CD4-positive, alpha-beta memory T cell (primary cell): ENCODE measurements around the gene TDRD12. TPM values are rescaled to one million over a fixed set of nuclear protein-coding genes. Genes with fewer than 3 reads are reported as not detected.

Source experiments
- CTCF ChIA-PET: fragments of 350-600 bp; sonication (Branson Sonifier 250); formaldehyde crosslinking; loops from one replicate; lab custom pipeline; 2021; ENCODE audit warnings: inconsistent platforms; ENCODE audit not compliant: partially characterized antibody; lab: Charles Lee
- POLR2A ChIA-PET: fragments of 350-600 bp; sonication (Branson Sonifier 250); formaldehyde crosslinking; loops from one replicate; lab custom pipeline; 2021; ENCODE audit not compliant: partially characterized antibody; lab: Charles Lee
- DNase-seq, 5 donors: peaks; one replicate each; pipeline versions ENCODE4 v3.0.0 to v3.0.0-alpha.2; 2020 to 2022; ENCODE audit warnings: mixed read lengths in 1 of 5
- H3K27ac ChIP-seq: one replicate; pipeline ENCODE4 v1.7.0; 2013; ENCODE audit warnings: low read depth, low read length
- H3K27me3 ChIP-seq: 2 replicates; pipeline ENCODE4 v1.7.0; 2013; ENCODE audit warnings: mild to moderate bottlenecking, low read length, moderate library complexity; ENCODE audit not compliant: insufficient read depth
- H3K36me3 ChIP-seq: 2 replicates; pipeline ENCODE4 v1.7.0; 2013; ENCODE audit warnings: mild to moderate bottlenecking, low read length, moderate library complexity; ENCODE audit not compliant: insufficient read depth
- H3K4me1 ChIP-seq: 2 replicates; pipeline ENCODE4 v1.7.0; 2013; ENCODE audit warnings: mild to moderate bottlenecking, low read length, moderate library complexity; ENCODE audit not compliant: insufficient read depth
- H3K4me3 ChIP-seq, 2 donors: one replicate each; pipeline ENCODE4 v1.7.0; 2013; ENCODE audit warnings: low read length in 2 of 2, mild to moderate bottlenecking in 1 of 2
- H3K9me3 ChIP-seq, 2 donors: one replicate each; pipeline ENCODE4 v1.7.0; 2013; ENCODE audit warnings: low read length in 2 of 2, control low read depth in 1 of 2; ENCODE audit not compliant: control insufficient read depth in 1 of 2
- H3K27ac Mint-ChIP-seq, 7 donors: one replicate each; pipeline ENCODE4 v1.8.0; 2020 to 2021; ENCODE audit warnings: mixed read lengths in 7 of 7, mild to moderate bottlenecking in 6 of 7, inconsistent platforms in 3 of 7, moderate library complexity in 3 of 7
- H3K27me3 Mint-ChIP-seq, 2 donors: one replicate each; pipeline ENCODE4 v1.8.0; 2020 to 2021; ENCODE audit warnings: mixed read lengths in 2 of 2
- H3K36me3 Mint-ChIP-seq, 2 donors: one replicate each; pipeline ENCODE4 v1.8.0; 2020 to 2021; ENCODE audit warnings: mixed read lengths in 2 of 2, inconsistent platforms in 1 of 2, mild to moderate bottlenecking in 1 of 2
- H3K4me1 Mint-ChIP-seq, 4 donors: one replicate each; pipeline ENCODE4 v1.8.0; 2020 to 2021; ENCODE audit warnings: mixed read lengths in 4 of 4, mild to moderate bottlenecking in 1 of 4
- H3K4me3 Mint-ChIP-seq, 8 donors: one replicate each; pipeline ENCODE4 v1.8.0; 2020 to 2021; ENCODE audit warnings: mixed read lengths in 8 of 8, mild to moderate bottlenecking in 7 of 8, moderate library complexity in 6 of 8, inconsistent platforms in 3 of 8
- H3K9me3 Mint-ChIP-seq, 8 donors: one replicate each; pipeline ENCODE4 v1.8.0; 2020 to 2021; ENCODE audit warnings: mixed read lengths in 8 of 8, mild to moderate bottlenecking in 5 of 8, inconsistent platforms in 3 of 8, moderate library complexity in 1 of 8
- intact Hi-C: fragments of 100-400 bp; cut with micrococcal nuclease; formaldehyde crosslinking; loops from one replicate; pipeline ENCODE4 v1.15.1; 2023
- polyA plus RNA-seq, 2 donors: library from polyadenylated mRNA; unstranded; fragments of 300-500 nt; fragmentation: Illumina TruSeq; gene quantifications; one replicate each; pipeline ENCODE4 v1.2.3, GENCODE V29; 2021
- total RNA-seq, 2 experiments: library from RNA; stranded (reverse); gene quantifications; one replicate each; pipeline ENCODE4 v1.2.3, GENCODE V29; 2021

Gene TDRD12
- total and polyA plus RNA-seq, 4 experiments from 2014 or later: 0.20 to 1.9 (median 0.65) TPM

DNA sequence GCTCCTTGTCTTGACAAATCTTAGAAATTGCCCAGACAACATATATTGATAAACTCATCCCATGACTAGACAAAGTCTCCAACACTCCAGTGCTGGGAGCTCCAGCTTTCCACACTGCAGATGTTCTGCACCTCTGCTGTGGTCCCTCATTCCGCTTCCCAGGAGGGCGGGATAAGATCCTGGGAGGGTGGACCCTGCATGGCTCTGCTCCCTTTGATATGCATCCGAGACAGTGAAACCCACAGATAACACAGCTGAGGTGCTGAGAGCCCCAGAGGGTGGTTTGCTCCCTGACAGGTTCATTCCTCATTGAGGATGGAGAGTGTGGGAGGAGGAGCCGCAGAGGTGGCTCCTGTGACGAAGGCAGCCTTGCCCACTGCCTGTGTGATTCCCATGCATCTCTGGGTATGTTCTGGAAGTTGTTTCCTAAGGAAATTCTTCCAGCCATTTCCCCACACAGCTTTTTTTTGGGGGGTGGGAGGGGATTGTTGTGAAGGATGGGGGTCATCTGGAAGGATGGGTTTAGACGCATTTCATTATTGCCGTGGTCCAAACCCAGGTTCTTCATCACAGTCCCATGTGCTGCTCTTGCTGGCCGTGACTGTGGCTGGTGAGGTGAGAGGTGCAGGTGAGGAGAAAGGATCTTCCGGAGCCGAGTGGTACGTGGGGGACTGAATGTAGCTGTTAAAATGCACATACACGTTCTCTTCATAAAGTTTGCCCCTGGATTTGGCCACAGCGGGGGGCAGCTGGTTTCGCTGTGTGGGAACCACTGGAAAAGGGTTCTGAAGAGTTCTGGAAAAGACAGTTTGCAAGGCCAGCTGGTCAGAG is 103.6 kb downstream of the TDRD12 start:
- H3K9me3 ChIP-seq: no peaks in the 10 kb centered on the region
- H3K4me3 ChIP-seq: no peak overlapping the region
- Mint-ChIP-seq H3K27me3 (peaks cover 0 to 5% of the 10 kb centered on the region in 2 donors), H3K36me3 (no peaks in the 10 kb centered on the region), H3K4me3 (no peak overlapping the region), H3K27ac (no peak overlapping the region), H3K4me1 (peaks cover 0 to 2% (median 0%) of the 10 kb centered on the region in 4 donors), H3K9me3 (peaks cover 0 to 2% (median 0%) of the 10 kb centered on the region in 8 donors)
- ChIA-PET POLR2A (no interaction called here), CTCF (no interaction called here)
- intact Hi-C loops: no loop called here
- no peak for DNase-seq
- H3K27ac ChIP-seq: no peak overlapping the region
- no peaks in the 10 kb centered on the region for H3K36me3 ChIP-seq
- no peaks in the 10 kb centered on the region for H3K27me3 ChIP-seq
- no peaks in the 10 kb centered on the region for H3K4me1 ChIP-seq

DNA sequence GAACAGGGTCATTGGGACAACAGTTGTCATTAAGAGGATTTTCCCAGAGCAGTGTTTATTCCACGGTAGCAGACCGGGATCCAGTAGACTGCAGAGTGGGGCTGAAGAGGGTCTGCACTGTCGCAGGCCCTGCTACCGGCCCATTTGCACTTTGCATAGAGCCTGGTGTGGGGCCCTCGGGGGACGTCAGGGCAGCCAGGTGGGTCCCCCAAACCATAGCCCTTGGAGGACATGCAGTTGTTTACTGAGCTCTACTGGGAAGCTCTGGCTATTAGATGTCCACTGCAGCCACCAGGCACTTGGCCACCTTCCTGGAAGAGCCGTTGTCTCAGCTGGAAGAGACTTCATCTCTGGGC is 104.2 kb downstream of the TDRD12 start:
- H3K36me3 ChIP-seq: no peaks in the 10 kb centered on the region
- H3K27ac ChIP-seq: no peak overlapping the region
- no peaks in the 10 kb centered on the region for H3K9me3 ChIP-seq
- no peaks in the 10 kb centered on the region for H3K27me3 ChIP-seq
- POLR2A ChIA-PET: no interaction called here
- no peaks in the 10 kb centered on the region for H3K36me3 Mint-ChIP-seq
- H3K4me1 Mint-ChIP-seq: peaks cover 0 to 6% (median 0%) of the 10 kb centered on the region in 4 donors
- peaks cover 4% of the 10 kb centered on the region for H3K4me1 ChIP-seq
- H3K4me3 ChIP-seq: no peak overlapping the region
- intact Hi-C loops: no loop called here
- DNase-seq: no peak
- no peak overlapping the region for H3K4me3 Mint-ChIP-seq
- CTCF ChIA-PET: no interaction called here
- peaks cover 0 to 2% (median 0%) of the 10 kb centered on the region in 8 donors for H3K9me3 Mint-ChIP-seq
- no peak overlapping the region for H3K27ac Mint-ChIP-seq
- peaks cover 2 to 5% of the 10 kb centered on the region in 2 donors for H3K27me3 Mint-ChIP-seq

DNA sequence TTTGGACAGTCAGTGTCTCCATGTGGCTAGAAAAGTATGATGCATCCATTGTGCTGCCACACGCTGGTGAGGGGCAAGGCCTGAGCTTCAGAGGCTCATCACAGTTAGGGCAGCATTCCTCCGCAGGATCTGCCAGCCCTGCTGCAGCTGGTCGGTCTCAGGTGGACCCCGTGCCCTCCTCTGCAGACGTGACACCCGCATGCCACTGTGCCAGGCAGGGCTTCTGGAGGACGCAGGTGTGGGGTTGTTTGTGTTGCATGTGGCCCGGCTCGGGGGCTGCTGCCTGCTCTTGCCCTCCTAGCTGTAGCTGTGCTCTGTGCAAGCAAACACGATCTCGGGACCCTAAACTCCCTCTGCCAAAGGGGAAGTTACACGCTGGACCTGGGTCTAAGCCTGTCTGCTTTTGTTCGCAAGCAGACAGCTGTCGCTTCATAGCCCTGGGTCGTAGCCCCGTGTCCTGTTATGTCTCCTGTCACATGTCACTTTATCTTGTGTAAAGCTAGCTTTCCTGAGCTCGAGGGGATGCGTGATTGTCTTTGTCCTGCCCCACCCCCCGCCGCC is 104.7 kb downstream of the TDRD12 start:
- H3K27ac ChIP-seq: no peak overlapping the region
- H3K4me3 ChIP-seq: no peak overlapping the region
- POLR2A ChIA-PET: no interaction called here
- H3K36me3 ChIP-seq: no peaks in the 10 kb centered on the region
- Mint-ChIP-seq H3K27me3 (peaks cover 2 to 5% of the 10 kb centered on the region in 2 donors), H3K36me3 (no peaks in the 10 kb centered on the region), H3K4me3 (no peak overlapping the region), H3K9me3 (peaks cover 0 to 2% (median 0%) of the 10 kb centered on the region in 8 donors), H3K4me1 (peaks cover 0 to 11% (median 4%) of the 10 kb centered on the region in 4 donors), H3K27ac (no peak overlapping the region)
- H3K9me3 ChIP-seq: no peaks in the 10 kb centered on the region
- H3K27me3 ChIP-seq: no peaks in the 10 kb centered on the region
- CTCF ChIA-PET: no interaction called here
- peaks cover 4% of the 10 kb centered on the region for H3K4me1 ChIP-seq
- intact Hi-C loops: no loop called here
- no peak for DNase-seq

DNA sequence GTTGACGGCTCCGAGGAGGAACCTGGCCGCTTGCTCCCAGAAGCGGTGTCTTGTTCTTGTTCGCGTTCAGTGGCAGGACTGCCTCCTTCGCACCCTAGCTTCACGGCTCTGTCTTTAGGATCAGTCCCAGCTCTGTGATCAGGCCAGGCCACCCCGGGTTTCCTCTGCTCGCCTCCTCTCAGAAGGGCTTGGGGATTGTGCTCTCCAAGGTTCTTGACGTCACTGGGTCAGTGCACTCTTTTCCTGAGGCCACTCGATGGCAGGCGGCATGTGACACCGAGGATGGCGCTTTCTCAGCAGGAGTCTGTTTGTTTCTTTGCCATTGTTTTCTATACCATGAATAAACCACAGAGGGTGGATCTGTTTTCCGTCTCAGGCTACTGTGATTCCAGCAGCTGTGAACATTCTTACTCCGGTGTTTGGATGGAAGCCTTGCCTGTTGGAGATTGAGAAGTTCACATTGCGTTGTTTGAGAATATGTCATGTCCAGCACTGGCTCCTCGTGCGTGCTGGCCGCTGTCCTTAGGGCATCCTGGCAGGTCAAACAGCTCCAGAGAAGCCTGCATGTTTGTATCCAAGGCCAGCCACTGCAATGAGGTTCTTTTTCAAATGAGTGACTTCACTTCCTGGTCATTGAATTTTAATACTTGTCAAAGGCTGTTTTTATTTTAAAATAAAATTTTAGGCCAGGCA is 105.5 kb downstream of the TDRD12 start:
- H3K4me1 Mint-ChIP-seq: peaks cover 0 to 15% (median 7%) of the 10 kb centered on the region in 4 donors
- Histone ChIP-seq H3K9me3 (no peaks in the 10 kb centered on the region), H3K36me3 (no peaks in the 10 kb centered on the region), H3K27me3 (no peaks in the 10 kb centered on the region), H3K27ac (no peak overlapping the region), H3K4me1 (peaks cover 4% of the 10 kb centered on the region), H3K4me3 (no peak overlapping the region)
- intact Hi-C loops: no loop called here
- DNase-seq: no peak
- H3K36me3 Mint-ChIP-seq: no peaks in the 10 kb centered on the region
- H3K9me3 Mint-ChIP-seq: peaks cover 0 to 2% (median 0%) of the 10 kb centered on the region in 8 donors
- peaks cover 0 to 2% of the 10 kb centered on the region in 2 donors for H3K27me3 Mint-ChIP-seq
- H3K27ac Mint-ChIP-seq: no peak overlapping the region
- CTCF ChIA-PET: no interaction called here
- H3K4me3 Mint-ChIP-seq: no peak overlapping the region
- POLR2A ChIA-PET: no interaction called here

DNA sequence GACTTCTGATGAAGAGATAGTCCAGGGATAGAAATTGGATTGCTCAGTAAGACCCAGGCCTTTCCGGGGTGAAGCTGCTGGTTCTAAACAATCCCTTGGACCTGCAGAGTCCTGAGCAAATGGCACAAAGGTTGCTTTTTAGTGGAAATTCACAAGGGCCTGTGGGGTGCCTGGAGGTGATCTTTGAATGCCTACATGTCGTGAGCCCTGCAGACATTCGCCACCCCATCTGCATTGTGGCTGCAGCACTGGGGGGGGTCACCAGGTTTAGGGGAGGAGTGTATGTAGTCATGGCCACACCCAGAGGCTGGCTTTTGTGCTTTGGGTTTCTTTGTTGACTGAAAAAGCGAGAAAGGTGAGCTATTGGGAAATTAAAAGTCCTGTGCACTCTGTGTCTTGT is 108.6 kb downstream of the TDRD12 start:
- no peaks in the 10 kb centered on the region for H3K36me3 Mint-ChIP-seq
- H3K4me1 ChIP-seq: peaks cover 4% of the 10 kb centered on the region
- no peak overlapping the region for H3K4me3 ChIP-seq
- H3K27ac Mint-ChIP-seq: peak overlapping the region in 1 of 7 donors; percentile 60
- no peaks in the 10 kb centered on the region for H3K9me3 ChIP-seq
- peaks cover 0 to 2% of the 10 kb centered on the region in 2 donors for H3K27me3 Mint-ChIP-seq
- H3K27me3 ChIP-seq: no peaks in the 10 kb centered on the region
- no peaks in the 10 kb centered on the region for H3K36me3 ChIP-seq
- ChIA-PET CTCF (interaction anchor here (1.1 kb wide), 1 partner anchor 99 kb away, joined by 3 read pairs; no protein-coding TSS in a partner anchor), POLR2A (no interaction called here)
- intact Hi-C loops: no loop called here
- DNase-seq: no peak
- H3K9me3 Mint-ChIP-seq: peaks cover 0 to 2% (median 0%) of the 10 kb centered on the region in 8 donors
- peak overlapping the region in 1 of 8 donors; percentile 51 for H3K4me3 Mint-ChIP-seq
- no peak overlapping the region for H3K27ac ChIP-seq
- peaks cover 0 to 15% (median 7%) of the 10 kb centered on the region in 4 donors for H3K4me1 Mint-ChIP-seq

DNA sequence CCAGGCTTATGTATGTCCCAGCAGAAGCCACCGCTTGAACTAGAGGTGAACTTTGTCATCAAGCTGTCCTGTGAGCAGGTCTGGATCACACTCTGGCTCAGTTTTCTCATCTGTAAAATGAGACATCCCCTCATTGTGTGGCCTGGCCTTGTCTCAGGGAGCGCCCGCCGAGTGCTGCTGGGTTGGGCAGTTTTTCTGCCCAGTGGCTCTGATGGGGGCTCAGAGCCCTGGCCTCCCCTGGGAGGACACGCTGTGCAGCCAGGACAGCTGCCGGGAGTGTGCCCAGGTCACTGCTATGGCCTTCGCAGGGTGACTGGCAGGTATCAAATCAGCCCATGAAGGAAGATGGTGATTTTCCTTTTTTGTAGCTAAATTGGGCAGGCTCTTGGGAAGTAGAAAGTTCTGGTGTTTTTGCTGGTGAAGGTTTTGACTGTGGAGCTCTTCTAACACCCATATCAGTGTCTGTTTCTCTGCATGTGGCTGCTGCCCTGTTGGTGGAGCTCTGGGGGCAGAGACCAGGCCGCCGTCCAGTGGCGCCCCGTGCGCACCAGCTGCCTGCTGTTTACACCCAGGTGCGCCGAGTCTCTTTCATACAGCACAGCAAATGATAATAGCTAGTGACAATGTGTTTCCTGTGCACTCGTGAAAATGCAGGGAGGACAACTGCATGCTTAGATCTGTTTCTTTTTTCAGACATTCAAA is 109.2 kb downstream of the TDRD12 start:
- Mint-ChIP-seq H3K36me3 (no peaks in the 10 kb centered on the region), H3K27ac (peak overlapping the region in 3 of 7 donors; percentile 59 to 81 (median 74)), H3K27me3 (peaks cover 0 to 2% of the 10 kb centered on the region in 2 donors), H3K4me3 (peak overlapping the region in 7 of 8 donors; percentile 28 to 75 (median 69)), H3K4me1 (peaks cover 0 to 15% (median 7%) of the 10 kb centered on the region in 4 donors), H3K9me3 (peaks cover 0 to 2% (median 0%) of the 10 kb centered on the region in 8 donors)
- Histone ChIP-seq H3K27ac (no peak overlapping the region), H3K27me3 (no peaks in the 10 kb centered on the region), H3K4me1 (peaks cover 4% of the 10 kb centered on the region), H3K4me3 (no peak overlapping the region), H3K36me3 (no peaks in the 10 kb centered on the region), H3K9me3 (no peaks in the 10 kb centered on the region)
- intact Hi-C loops: no loop called here
- ChIA-PET CTCF (interaction anchor here (0.8 to 1.1 kb wide), 2 partner anchors 100 to 148 kb away, joined by 3 read pairs; no protein-coding TSS in a partner anchor), POLR2A (no interaction called here)
- DNase-seq: no peak
